ENCODE results near the gene MLH1.

MLH1 gene

DNA sequence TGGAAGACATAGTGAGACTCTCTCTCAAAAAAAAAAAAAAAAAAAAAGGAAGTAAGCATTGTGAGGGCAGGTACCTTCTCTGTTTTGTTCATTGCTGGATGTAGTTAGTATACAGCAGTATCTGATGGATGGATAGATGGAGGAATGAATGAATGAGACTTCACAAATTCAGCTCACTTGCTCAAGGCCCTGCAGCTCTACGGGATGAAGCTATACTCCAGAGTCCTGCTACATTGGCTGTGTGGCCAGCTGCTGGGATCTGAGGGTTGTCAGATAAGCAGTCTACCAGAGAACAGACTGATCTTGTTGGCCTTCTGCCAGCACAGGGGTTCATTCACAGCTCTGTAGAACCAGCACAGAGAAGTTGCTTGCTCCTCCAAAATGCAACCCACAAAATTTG, 35.0 kb downstream of the MLH1 start:
- no peak overlapping the region for H2BK15ac ChIP-seq (ENCODE audit: low read length)
- no peak overlapping the region for H3K14ac ChIP-seq (ENCODE audit: low read length)
- no peaks in the 10 kb centered on the region for H3K4me1 ChIP-seq (ENCODE audit: control insufficient read depth in 2 of 2, insufficient read depth in 1 of 2, low read depth in 1 of 2, low read length in 2 of 2)
- peaks cover 28 to 100% of the 10 kb centered on the region in 2 donors for H3K36me3 ChIP-seq (replicated peaks in 1 of 2; ENCODE audit: control insufficient read depth in 2 of 2, insufficient read depth in 2 of 2, low read length in 2 of 2)
- no peak overlapping the region for H3K4me2 ChIP-seq (ENCODE audit: insufficient read depth, low read length, poor library complexity, severe bottlenecking)
- no peak overlapping the region for H4K91ac ChIP-seq (ENCODE audit: low read depth, low read length, poor library complexity)
- no peak overlapping the region for H3K18ac ChIP-seq (ENCODE audit: low read length)
- no peak overlapping the region for H3K9ac ChIP-seq (ENCODE audit: low read depth, low read length, poor library complexity)
- no peak overlapping the region for H3K27ac ChIP-seq (replicated peaks; ENCODE audit: low read length)
- DNase-seq (ENCODE audit: low spot score): no peak
- no peak overlapping the region for H3K23ac ChIP-seq (ENCODE audit: low read depth, low read length, poor library complexity)
- H2AFZ ChIP-seq (ENCODE audit: low read length): no peak overlapping the region
- no peak overlapping the region for H4K8ac ChIP-seq (ENCODE audit: low read depth, low read length)
- H2AK5ac ChIP-seq (ENCODE audit: low read depth, low read length): no peak overlapping the region
- H2BK5ac ChIP-seq (ENCODE audit: low read length): no peak overlapping the region
- peaks cover 0 to 18% of the 10 kb centered on the region in 2 donors for H3K9me3 ChIP-seq (replicated peaks in 1 of 2; ENCODE audit: control insufficient read depth in 2 of 2, insufficient read depth in 1 of 2, low read depth in 1 of 2, low read length in 2 of 2)
- H2BK12ac ChIP-seq (ENCODE audit: low read length): no peak overlapping the region
- H2BK120ac ChIP-seq (ENCODE audit: low read depth, low read length): no peak overlapping the region
- H3K79me1 ChIP-seq (ENCODE audit: low read depth, low read length): no peaks in the 10 kb centered on the region
- no CpG with 5 or more reads among the region's 1 CpG for WGBS, 2 donors (ENCODE audit: extremely low coverage in 2 of 2, insufficient read length in 2 of 2, insufficient replicate concordance in 1 of 2)
- no peak overlapping the region for H3K4me3 ChIP-seq (ENCODE audit: low read length in 2 of 2)
- no peaks in the 10 kb centered on the region for H3K27me3 ChIP-seq (ENCODE audit: control insufficient read depth in 3 of 3, insufficient read depth in 3 of 3, low read depth in 1 of 3, low read length in 3 of 3)
- no peak overlapping the region for H3K4ac ChIP-seq (ENCODE audit: low read length)

DNA sequence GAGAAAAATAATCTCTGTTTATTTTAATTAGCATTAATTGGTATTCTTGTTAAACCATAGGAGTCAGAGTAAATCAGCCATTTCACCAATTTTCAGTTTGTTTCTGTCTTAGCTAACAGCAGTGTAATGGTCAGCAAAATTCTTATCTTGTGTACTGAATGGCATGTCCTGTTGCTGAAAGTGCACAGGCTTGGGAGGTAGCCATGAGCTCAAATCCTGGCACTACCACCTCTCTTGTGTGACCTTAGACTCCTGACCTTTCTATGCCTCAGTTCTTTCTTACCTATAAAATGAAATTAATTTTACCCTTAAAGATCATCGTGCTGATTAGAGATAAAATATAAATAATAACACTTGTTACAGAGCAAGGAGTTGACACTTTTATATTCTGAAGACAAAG, 35.8 kb downstream of the MLH1 start:
- DNase-seq (ENCODE audit: low spot score): no peak
- Histone ChIP-seq H3K4me2 (ENCODE audit: insufficient read depth, low read length, poor library complexity, severe bottlenecking) (no peak overlapping the region), H3K4ac (ENCODE audit: low read length) (no peak overlapping the region), H2BK12ac (ENCODE audit: low read length) (no peak overlapping the region), H3K79me1 (ENCODE audit: low read depth, low read length) (no peaks in the 10 kb centered on the region), H3K9ac (ENCODE audit: low read depth, low read length, poor library complexity) (no peak overlapping the region), H3K18ac (ENCODE audit: low read length) (no peak overlapping the region), H3K4me1 (ENCODE audit: control insufficient read depth in 2 of 2, insufficient read depth in 1 of 2, low read depth in 1 of 2, low read length in 2 of 2) (no peaks in the 10 kb centered on the region), H4K8ac (ENCODE audit: low read depth, low read length) (no peak overlapping the region), H4K91ac (ENCODE audit: low read depth, low read length, poor library complexity) (no peak overlapping the region), H3K4me3 (ENCODE audit: low read length in 2 of 2) (no peak overlapping the region), H3K36me3 (replicated peaks in 1 of 2; ENCODE audit: control insufficient read depth in 2 of 2, insufficient read depth in 2 of 2, low read length in 2 of 2) (peaks cover 26 to 100% of the 10 kb centered on the region in 2 donors), H3K14ac (ENCODE audit: low read length) (no peak overlapping the region), H2AFZ (ENCODE audit: low read length) (no peak overlapping the region), H2BK15ac (ENCODE audit: low read length) (no peak overlapping the region), H3K27ac (replicated peaks; ENCODE audit: low read length) (no peak overlapping the region), H2BK5ac (ENCODE audit: low read length) (no peak overlapping the region), H3K27me3 (ENCODE audit: control insufficient read depth in 3 of 3, insufficient read depth in 3 of 3, low read depth in 1 of 3, low read length in 3 of 3) (no peaks in the 10 kb centered on the region), H2BK120ac (ENCODE audit: low read depth, low read length) (no peak overlapping the region), H3K9me3 (replicated peaks in 1 of 2; ENCODE audit: control insufficient read depth in 2 of 2, insufficient read depth in 1 of 2, low read depth in 1 of 2, low read length in 2 of 2) (peaks cover 0 to 13% of the 10 kb centered on the region in 2 donors), H2AK5ac (ENCODE audit: low read depth, low read length) (no peak overlapping the region), H3K23ac (ENCODE audit: low read depth, low read length, poor library complexity) (no peak overlapping the region)
- no CpG with 5 or more reads among the region's 1 CpG for WGBS, 2 donors (ENCODE audit: extremely low coverage in 2 of 2, insufficient read length in 2 of 2, insufficient replicate concordance in 1 of 2)

DNA sequence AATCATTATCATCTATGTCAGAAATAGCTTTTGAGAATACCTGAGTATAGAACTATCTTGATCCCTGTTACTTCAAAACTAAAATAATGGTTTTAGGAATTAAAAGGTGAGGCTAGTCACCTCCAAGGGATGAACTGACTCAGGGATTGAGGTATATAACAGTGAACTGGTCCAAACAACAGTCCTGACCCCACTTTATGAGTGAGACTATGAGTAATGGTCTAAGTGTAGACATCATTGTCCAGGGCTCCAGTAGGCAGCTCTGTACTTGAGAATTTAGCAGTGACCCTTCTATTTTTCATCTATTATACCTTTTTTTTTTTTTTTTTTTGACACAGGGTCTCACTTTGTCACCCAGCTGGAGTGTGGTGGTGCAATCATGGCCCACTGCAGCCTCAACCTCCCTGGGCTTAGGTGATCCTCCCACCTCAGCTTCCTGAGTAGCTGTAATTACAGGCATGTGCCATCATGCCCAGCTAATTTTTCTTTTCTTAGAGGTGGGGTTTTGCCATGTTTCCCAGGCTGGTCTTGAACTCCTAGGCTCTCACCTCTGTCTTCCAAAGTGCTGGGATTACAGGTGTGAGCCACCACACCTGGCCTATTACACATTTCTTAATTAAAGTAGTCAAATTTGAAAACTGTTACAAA, 36.3 kb downstream of the MLH1 start:
- H2AFZ ChIP-seq (ENCODE audit: low read length): no peak overlapping the region
- no peak overlapping the region for H3K4me3 ChIP-seq (ENCODE audit: low read length in 2 of 2)
- no peak overlapping the region for H3K14ac ChIP-seq (ENCODE audit: low read length)
- no peak overlapping the region for H2BK12ac ChIP-seq (ENCODE audit: low read length)
- H2BK120ac ChIP-seq (ENCODE audit: low read depth, low read length): no peak overlapping the region
- no peaks in the 10 kb centered on the region for H3K79me1 ChIP-seq (ENCODE audit: low read depth, low read length)
- no peaks in the 10 kb centered on the region for H3K4me1 ChIP-seq (ENCODE audit: control insufficient read depth in 2 of 2, insufficient read depth in 1 of 2, low read depth in 1 of 2, low read length in 2 of 2)
- H3K18ac ChIP-seq (ENCODE audit: low read length): no peak overlapping the region
- no peak overlapping the region for H3K4ac ChIP-seq (ENCODE audit: low read length)
- peaks cover 0 to 9% of the 10 kb centered on the region in 2 donors for H3K9me3 ChIP-seq (replicated peaks in 1 of 2; ENCODE audit: control insufficient read depth in 2 of 2, insufficient read depth in 1 of 2, low read depth in 1 of 2, low read length in 2 of 2)
- H3K36me3 ChIP-seq (replicated peaks in 1 of 2; ENCODE audit: control insufficient read depth in 2 of 2, insufficient read depth in 2 of 2, low read length in 2 of 2): peaks cover 24 to 100% of the 10 kb centered on the region in 2 donors
- no peak overlapping the region for H3K23ac ChIP-seq (ENCODE audit: low read depth, low read length, poor library complexity)
- H2AK5ac ChIP-seq (ENCODE audit: low read depth, low read length): no peak overlapping the region
- no peak overlapping the region for H2BK15ac ChIP-seq (ENCODE audit: low read length)
- no peak overlapping the region for H3K9ac ChIP-seq (ENCODE audit: low read depth, low read length, poor library complexity)
- H4K8ac ChIP-seq (ENCODE audit: low read depth, low read length): no peak overlapping the region
- no peak overlapping the region for H3K4me2 ChIP-seq (ENCODE audit: insufficient read depth, low read length, poor library complexity, severe bottlenecking)
- H3K27me3 ChIP-seq (ENCODE audit: control insufficient read depth in 3 of 3, insufficient read depth in 3 of 3, low read depth in 1 of 3, low read length in 3 of 3): no peaks in the 10 kb centered on the region
- H3K27ac ChIP-seq (replicated peaks; ENCODE audit: low read length): no peak overlapping the region
- no peak overlapping the region for H2BK5ac ChIP-seq (ENCODE audit: low read length)
- no peak overlapping the region for H4K91ac ChIP-seq (ENCODE audit: low read depth, low read length, poor library complexity)
- DNase-seq (ENCODE audit: low spot score): no peak

DNA sequence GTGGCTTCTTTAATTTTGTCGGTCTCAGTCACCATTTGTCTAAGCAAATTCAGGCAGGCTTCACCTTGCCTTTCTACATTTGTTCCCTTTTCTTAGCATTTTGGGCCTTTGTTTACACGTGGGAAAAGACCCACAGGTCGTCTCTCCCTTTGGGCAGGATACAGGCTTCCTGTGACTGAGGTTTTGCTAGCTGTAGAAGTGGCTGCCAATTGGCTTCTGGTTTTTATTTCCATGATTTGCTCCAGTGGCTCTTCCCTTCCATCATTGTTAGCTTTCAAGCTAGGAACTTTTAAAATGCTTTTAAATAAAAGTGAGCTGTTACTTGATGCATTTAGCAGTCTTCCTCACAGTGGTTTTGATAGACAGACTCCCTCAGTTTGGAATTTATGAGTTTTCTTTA, 37.3 kb downstream of the MLH1 start:
- no peak overlapping the region for H3K9ac ChIP-seq (ENCODE audit: low read depth, low read length, poor library complexity)
- no peak overlapping the region for H2BK5ac ChIP-seq (ENCODE audit: low read length)
- H2BK120ac ChIP-seq (ENCODE audit: low read depth, low read length): no peak overlapping the region
- no peak overlapping the region for H3K27ac ChIP-seq (replicated peaks; ENCODE audit: low read length)
- no peaks in the 10 kb centered on the region for H3K27me3 ChIP-seq (ENCODE audit: control insufficient read depth in 3 of 3, insufficient read depth in 3 of 3, low read depth in 1 of 3, low read length in 3 of 3)
- DNase-seq (ENCODE audit: low spot score): no peak
- no peaks in the 10 kb centered on the region for H3K4me1 ChIP-seq (ENCODE audit: control insufficient read depth in 2 of 2, insufficient read depth in 1 of 2, low read depth in 1 of 2, low read length in 2 of 2)
- no peak overlapping the region for H3K23ac ChIP-seq (ENCODE audit: low read depth, low read length, poor library complexity)
- H2AFZ ChIP-seq (ENCODE audit: low read length): no peak overlapping the region
- peaks cover 0 to 13% of the 10 kb centered on the region in 2 donors for H3K9me3 ChIP-seq (replicated peaks in 1 of 2; ENCODE audit: control insufficient read depth in 2 of 2, insufficient read depth in 1 of 2, low read depth in 1 of 2, low read length in 2 of 2)
- H2AK5ac ChIP-seq (ENCODE audit: low read depth, low read length): no peak overlapping the region
- H3K36me3 ChIP-seq (replicated peaks in 1 of 2; ENCODE audit: control insufficient read depth in 2 of 2, insufficient read depth in 2 of 2, low read length in 2 of 2): peaks cover 24 to 100% of the 10 kb centered on the region in 2 donors
- no peak overlapping the region for H3K18ac ChIP-seq (ENCODE audit: low read length)
- H3K14ac ChIP-seq (ENCODE audit: low read length): no peak overlapping the region
- H3K4me2 ChIP-seq (ENCODE audit: insufficient read depth, low read length, poor library complexity, severe bottlenecking): no peak overlapping the region
- no peak overlapping the region for H4K8ac ChIP-seq (ENCODE audit: low read depth, low read length)
- no peak overlapping the region for H2BK15ac ChIP-seq (ENCODE audit: low read length)
- H3K4me3 ChIP-seq (ENCODE audit: low read length in 2 of 2): no peak overlapping the region
- no CpG with 5 or more reads among the region's 3 CpGs for WGBS, 2 donors (ENCODE audit: extremely low coverage in 2 of 2, insufficient read length in 2 of 2, insufficient replicate concordance in 1 of 2)
- H3K79me1 ChIP-seq (ENCODE audit: low read depth, low read length): no peaks in the 10 kb centered on the region
- H4K91ac ChIP-seq (ENCODE audit: low read depth, low read length, poor library complexity): no peak overlapping the region
- no peak overlapping the region for H3K4ac ChIP-seq (ENCODE audit: low read length)
- no peak overlapping the region for H2BK12ac ChIP-seq (ENCODE audit: low read length)

Data from neuronal stem cell (in vitro differentiated cells).